Fibroblast of pulmonary artery (primary cell): ENCODE results near the gene OR6K6.

Experiments
- DNase-seq: peaks from one replicate; pipeline ENCODE4 v3.0.0-alpha.2; 2010; ENCODE audit warnings: low read depth
- H3K4me3 ChIP-seq: replicated peaks from 2 replicates; pipeline ENCODE4 v1.5.1; 2011; ENCODE audit warnings: low read depth, mild to moderate bottlenecking, control low read depth, low read length, moderate library complexity
- CTCF ChIP-seq: IDR thresholded peaks from 2 replicates; pipeline ENCODE4 v1.5.1; 2011; ENCODE audit warnings: mild to moderate bottlenecking, control low read depth, low read length, inconsistent platforms; ENCODE audit errors: missing control alignments

The OR6K6 gene

GRCh38 chr1:158735848-158736247 is 18.7 kb upstream of the OR6K6 start:
- H3K4me3 ChIP-seq = no peak overlapping the region
- no peak for TF ChIP-seq CTCF
- no peak for DNase-seq

DNA sequence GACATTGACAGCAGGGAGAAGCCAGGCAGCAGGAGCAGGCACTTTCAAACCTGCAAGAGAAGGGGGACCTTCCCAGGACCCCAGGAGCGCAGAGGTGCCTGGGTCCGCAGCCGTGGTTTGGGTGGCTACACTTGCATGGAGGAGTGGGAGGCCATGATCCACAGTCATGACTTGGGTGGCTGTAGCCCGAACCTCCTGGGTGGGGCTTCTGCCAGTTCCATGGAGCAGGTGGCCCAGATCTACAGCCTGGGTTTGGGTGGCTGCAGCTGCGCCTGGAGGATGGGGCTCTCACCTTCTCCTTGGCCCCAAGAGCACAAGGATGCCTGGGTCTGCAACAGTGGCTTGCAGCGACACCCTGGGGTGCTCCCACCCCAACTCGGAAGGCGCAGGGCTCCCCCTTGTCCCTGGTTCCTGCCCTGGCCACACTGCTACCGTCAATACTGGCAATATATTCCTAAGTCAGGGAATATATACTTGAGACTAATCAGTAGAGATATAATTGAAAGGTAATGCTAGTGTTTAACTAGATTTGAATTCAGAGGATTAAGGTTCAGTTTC is 2.3 kb upstream of the OR6K6 start:
- no peak overlapping the region for H3K4me3 ChIP-seq
- DNase-seq = no peak
- no peak for TF ChIP-seq CTCF

- no peak for TF ChIP-seq CTCF
- no peak for DNase-seq
- H3K4me3 ChIP-seq = no peak within 1 kb of the TSS
These were observed 17.7 kb downstream of the OR6K6 start, which contains the start of gene OR6N1 for GRCh38 chr1:158771950-158772866. Gene OR6N1 (minus strand): TSS chr1:158772195. CDS start chr1:158766682, 5,513 bp downstream.

- H3K4me3 ChIP-seq = no peak within 1 kb of the TSS
- no peak for TF ChIP-seq CTCF
- DNase-seq = no peak
These were observed 26.6 kb downstream of the OR6K6 start, which contains the start of gene OR6N2 for GRCh38 chr1:158781104-158781503. Gene OR6N2 (minus strand): TSS chr1:158781204. CDS start chr1:158777635, 3,569 bp downstream.

DNA sequence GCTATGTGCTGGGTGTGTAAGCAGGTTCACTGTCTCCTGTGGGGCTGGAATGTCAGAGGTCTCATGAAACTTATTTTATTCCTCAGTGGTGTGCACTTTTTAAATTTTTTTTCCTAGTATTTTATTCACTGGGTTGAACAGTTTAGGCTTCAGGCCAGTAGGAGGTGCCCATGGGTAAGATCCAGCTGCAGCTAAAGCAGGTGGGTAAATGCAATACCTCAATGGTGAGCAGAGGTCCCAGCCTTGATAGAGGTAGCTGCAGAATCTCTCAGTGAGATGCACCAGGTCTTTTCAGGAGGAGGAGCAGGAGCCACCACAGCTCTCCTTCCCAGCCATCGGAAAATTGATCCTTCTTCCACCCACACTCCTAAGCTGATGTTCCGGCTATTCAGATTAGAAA is 39.1 kb downstream of the OR6K6 start:
- no peak overlapping the region for H3K4me3 ChIP-seq
- DNase-seq = no peak

GRCh38 chr1:158794247-158794646 is 39.7 kb downstream of the OR6K6 start:
- TF ChIP-seq CTCF = no peak
- H3K4me3 ChIP-seq = no peak overlapping the region
- no peak for DNase-seq

More for the DNA sequence above, 39.1 kb downstream of the OR6K6 start:
- TF ChIP-seq CTCF = peak; percentile 20
